ENCODE measurements around the gene GLIPR1L2.
"Not testable (repeated sequence)": the region's sequence is repeated elsewhere in the genome, so short reads cannot be mapped to it uniquely, and the experiment has no call there.

GLIPR1L2 gene

DNA sequence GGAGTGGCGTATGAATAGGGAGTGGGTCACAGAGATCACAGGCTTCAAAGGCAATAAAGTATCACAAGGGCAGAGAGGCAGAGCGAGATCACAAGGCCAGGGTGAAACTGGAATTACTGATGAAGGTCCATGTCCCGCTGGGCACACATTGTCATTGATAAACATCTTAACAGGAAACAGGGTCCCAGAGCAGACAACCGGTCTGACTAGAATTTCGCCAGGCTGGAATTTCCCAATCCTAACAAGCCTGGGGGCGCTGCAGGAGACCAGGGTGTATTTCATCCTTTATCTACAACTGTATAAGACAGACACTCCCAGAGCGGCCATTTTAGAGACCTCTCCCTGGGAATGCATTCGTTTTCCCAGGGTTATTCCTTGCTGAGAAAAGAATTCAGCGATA is 67.0 kb downstream of the GLIPR1L2 start:
- not testable (repeated sequence) for H3K36me3 Mint-ChIP-seq (ENCODE audit: insufficient read depth); H3K27me3 Mint-ChIP-seq; ATAC-seq (replicated peaks; ENCODE audit: extremely low read depth, poor library complexity, severe bottlenecking); H3K9me3 Mint-ChIP-seq; DNase-seq (ENCODE audit: low spot score in 2 of 2)
- H3K4me3 Mint-ChIP-seq = peak overlapping the region; percentile 47
- peaks cover 53% of the 10 kb centered on the region for H3K4me1 Mint-ChIP-seq
- H3K27ac Mint-ChIP-seq (ENCODE audit: low read depth) = peak overlapping the region; percentile 89

GRCh38 chr12:75459755-75460154 is 68.9 kb downstream of the GLIPR1L2 start:
- Mint-ChIP-seq H3K4me1 (peaks cover 53% of the 10 kb centered on the region), H3K27ac (ENCODE audit: low read depth) (peak overlapping the region; percentile 67), H3K36me3 (ENCODE audit: insufficient read depth) (no peaks in the 10 kb centered on the region), H3K4me3 (peak overlapping the region; percentile 6), H3K27me3 (no peaks in the 10 kb centered on the region), H3K9me3 (no peaks in the 10 kb centered on the region)
- no peak for DNase-seq (ENCODE audit: low spot score in 2 of 2)
- no peak for ATAC-seq (replicated peaks; ENCODE audit: extremely low read depth, poor library complexity, severe bottlenecking)

GRCh38 chr12:75460204-75460603 is 69.3 kb downstream of the GLIPR1L2 start:
- no peaks in the 10 kb centered on the region for H3K9me3 Mint-ChIP-seq
- no peak for ATAC-seq (replicated peaks; ENCODE audit: extremely low read depth, poor library complexity, severe bottlenecking)
- no peak for DNase-seq (ENCODE audit: low spot score in 2 of 2)
- H3K27me3 Mint-ChIP-seq = no peaks in the 10 kb centered on the region
- no peaks in the 10 kb centered on the region for H3K36me3 Mint-ChIP-seq (ENCODE audit: insufficient read depth)
- peak overlapping the region; percentile 6 for H3K4me3 Mint-ChIP-seq
- peak overlapping the region; percentile 67 for H3K27ac Mint-ChIP-seq (ENCODE audit: low read depth)
- H3K4me1 Mint-ChIP-seq = peaks cover 49% of the 10 kb centered on the region

GRCh38 chr12:75471902-75472890 is 81.3 kb downstream of the GLIPR1L2 start:
- no peak for ATAC-seq (replicated peaks; ENCODE audit: extremely low read depth, poor library complexity, severe bottlenecking)
- no peaks in the 10 kb centered on the region for H3K27me3 Mint-ChIP-seq
- H3K9me3 Mint-ChIP-seq = no peaks in the 10 kb centered on the region
- H3K4me3 Mint-ChIP-seq = no peak overlapping the region
- H3K4me1 Mint-ChIP-seq = no peaks in the 10 kb centered on the region
- H3K36me3 Mint-ChIP-seq (ENCODE audit: insufficient read depth) = no peaks in the 10 kb centered on the region
- H3K27ac Mint-ChIP-seq (ENCODE audit: low read depth) = no peak overlapping the region
- DNase-seq (ENCODE audit: low spot score in 2 of 2) = no peak

- no peak for ATAC-seq (replicated peaks; ENCODE audit: extremely low read depth, poor library complexity, severe bottlenecking)
- Mint-ChIP-seq H3K9me3 (no peaks in the 10 kb centered on the region), H3K4me3 (no peak overlapping the region), H3K36me3 (ENCODE audit: insufficient read depth) (peaks cover 2% of the 10 kb centered on the region), H3K27me3 (no peaks in the 10 kb centered on the region), H3K27ac (ENCODE audit: low read depth) (no peak overlapping the region), H3K4me1 (peaks cover 8% of the 10 kb centered on the region)
- no peak for DNase-seq (ENCODE audit: low spot score in 2 of 2)
These were observed 83.2 kb downstream of the GLIPR1L2 start for GRCh38 chr12:75474116-75474515.

GRCh38 chr12:75476071-75476470 is 85.2 kb downstream of the GLIPR1L2 start:
- DNase-seq (ENCODE audit: low spot score in 2 of 2) = no peak
- no peak for ATAC-seq (replicated peaks; ENCODE audit: extremely low read depth, poor library complexity, severe bottlenecking)

DNA sequence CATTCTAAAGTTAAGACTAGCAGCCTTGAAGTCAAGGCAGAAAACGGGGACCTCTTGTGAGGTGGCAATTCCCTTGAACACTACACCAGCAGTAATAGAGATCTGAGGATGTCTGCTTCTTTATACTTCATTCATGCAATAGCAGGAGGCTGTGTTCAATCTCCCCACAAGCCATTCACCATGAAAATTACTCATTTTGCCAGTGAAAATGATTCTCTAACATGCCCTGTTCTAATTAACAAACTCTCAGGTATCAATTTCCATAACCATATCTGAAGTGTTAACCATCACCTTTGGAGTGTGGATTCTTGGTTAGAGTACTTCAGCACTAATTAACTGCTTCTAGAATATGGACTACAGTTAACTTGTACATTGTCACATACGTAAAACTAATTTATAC is 86.2 kb downstream of the GLIPR1L2 start:
- no peak overlapping the region for H3K27ac Mint-ChIP-seq (ENCODE audit: low read depth)
- no peaks in the 10 kb centered on the region for H3K9me3 Mint-ChIP-seq
- H3K4me1 Mint-ChIP-seq = peaks cover 32% of the 10 kb centered on the region
- H3K27me3 Mint-ChIP-seq = no peaks in the 10 kb centered on the region
- H3K4me3 Mint-ChIP-seq = no peak overlapping the region
- peaks cover 23% of the 10 kb centered on the region for H3K36me3 Mint-ChIP-seq (ENCODE audit: insufficient read depth)
- ATAC-seq (replicated peaks; ENCODE audit: extremely low read depth, poor library complexity, severe bottlenecking) = no peak
- no peak for DNase-seq (ENCODE audit: low spot score in 2 of 2)

More at GRCh38 chr12:75476071-75476470, 85.2 kb downstream of the GLIPR1L2 start:
- Mint-ChIP-seq H3K4me1 (peaks cover 21% of the 10 kb centered on the region), H3K27ac (ENCODE audit: low read depth) (no peak overlapping the region), H3K27me3 (no peaks in the 10 kb centered on the region), H3K4me3 (no peak overlapping the region), H3K9me3 (no peaks in the 10 kb centered on the region), H3K36me3 (ENCODE audit: insufficient read depth) (peaks cover 15% of the 10 kb centered on the region)

GRCh38 chr12:75478116-75478794 is 87.4 kb downstream of the GLIPR1L2 start:
- peak overlapping the region; percentile 95 for H3K27ac Mint-ChIP-seq (ENCODE audit: low read depth)
- H3K36me3 Mint-ChIP-seq (ENCODE audit: insufficient read depth) = peaks cover 29% of the 10 kb centered on the region
- DNase-seq (ENCODE audit: low spot score in 2 of 2) (no peak), ATAC-seq (replicated peaks; ENCODE audit: extremely low read depth, poor library complexity, severe bottlenecking) (peak; percentile 21)
- H3K4me1 Mint-ChIP-seq = peaks cover 43% of the 10 kb centered on the region
- no peaks in the 10 kb centered on the region for H3K9me3 Mint-ChIP-seq
- no peaks in the 10 kb centered on the region for H3K27me3 Mint-ChIP-seq
- H3K4me3 Mint-ChIP-seq = peak overlapping the region; percentile 8

- DNase-seq (ENCODE audit: low spot score in 2 of 2) = no peak
These were observed 89.1 kb downstream of the GLIPR1L2 start for GRCh38 chr12:75479963-75480461.

GRCh38 chr12:75480469-75480949 is 89.6 kb downstream of the GLIPR1L2 start, which contains the start of gene GLIPR1:
TSS of gene GLIPR1 (plus strand) at chr12:75480755. CDS start at chr12:75480881, 126 bp downstream.
- Mint-ChIP-seq H3K36me3 (ENCODE audit: insufficient read depth) (peaks cover 43% of the 10 kb centered on the region), H3K27ac (ENCODE audit: low read depth) (peak within 1 kb of the TSS; percentile 95), H3K9me3 (no peaks in the 10 kb centered on the region), H3K4me1 (peaks cover 63% of the 10 kb centered on the region), H3K27me3 (no peaks in the 10 kb centered on the region), H3K4me3 (peak within 1 kb of the TSS; percentile 72)
- peak; percentile 83 for ATAC-seq (replicated peaks; ENCODE audit: extremely low read depth, poor library complexity, severe bottlenecking)
- DNase-seq (ENCODE audit: low spot score in 2 of 2) = peak; percentile 52 to 71

More at GRCh38 chr12:75479963-75480461, 89.1 kb downstream of the GLIPR1L2 start:
- peak; percentile 55 for ATAC-seq (replicated peaks; ENCODE audit: extremely low read depth, poor library complexity, severe bottlenecking)
- no peaks in the 10 kb centered on the region for H3K9me3 Mint-ChIP-seq
- peak overlapping the region; percentile 72 for H3K4me3 Mint-ChIP-seq
- peak overlapping the region; percentile 95 for H3K27ac Mint-ChIP-seq (ENCODE audit: low read depth)
- H3K36me3 Mint-ChIP-seq (ENCODE audit: insufficient read depth) = peaks cover 41% of the 10 kb centered on the region
- H3K4me1 Mint-ChIP-seq = peaks cover 60% of the 10 kb centered on the region
- H3K27me3 Mint-ChIP-seq = no peaks in the 10 kb centered on the region

DNA sequence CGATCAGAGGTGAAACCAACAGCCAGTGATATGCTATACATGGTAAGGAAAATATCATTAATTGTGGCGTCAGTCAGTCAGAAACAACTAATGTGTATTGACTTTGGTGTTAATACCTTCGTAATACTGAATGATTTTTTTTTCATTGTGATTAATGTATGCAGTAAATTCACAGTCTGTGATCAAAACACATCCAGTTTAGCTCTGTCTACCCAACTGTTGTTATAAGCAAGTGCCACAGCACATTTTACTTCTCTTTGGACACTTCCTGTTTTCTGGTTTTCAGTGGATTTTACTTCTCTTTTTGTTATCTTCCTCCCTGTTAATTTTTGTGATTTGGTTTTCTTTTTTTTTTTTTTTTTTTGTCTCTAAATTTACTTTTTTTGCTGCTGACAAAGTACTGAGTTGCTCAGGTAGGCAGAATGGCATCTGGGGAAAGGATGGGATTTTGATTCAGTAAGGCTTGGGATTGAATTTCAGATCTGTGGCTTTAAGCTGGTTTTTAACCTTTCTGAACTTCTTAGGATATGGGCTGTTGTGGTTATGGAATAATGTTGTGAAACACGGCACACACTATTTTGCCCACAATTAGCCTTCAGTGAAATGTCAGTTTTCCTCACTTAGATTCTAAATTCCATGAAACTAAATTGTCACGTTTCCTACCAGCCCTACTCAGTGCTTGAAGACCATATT is 90.3 kb downstream of the GLIPR1L2 start:
- Mint-ChIP-seq H3K36me3 (ENCODE audit: insufficient read depth) (peaks cover 46% of the 10 kb centered on the region), H3K4me3 (peak overlapping the region; percentile 72), H3K4me1 (peaks cover 63% of the 10 kb centered on the region), H3K27ac (ENCODE audit: low read depth) (peak overlapping the region; percentile 95), H3K27me3 (no peaks in the 10 kb centered on the region), H3K9me3 (no peaks in the 10 kb centered on the region)
- no peak for DNase-seq (ENCODE audit: low spot score in 2 of 2)
- ATAC-seq (replicated peaks; ENCODE audit: extremely low read depth, poor library complexity, severe bottlenecking) = peak; percentile 9

DNA sequence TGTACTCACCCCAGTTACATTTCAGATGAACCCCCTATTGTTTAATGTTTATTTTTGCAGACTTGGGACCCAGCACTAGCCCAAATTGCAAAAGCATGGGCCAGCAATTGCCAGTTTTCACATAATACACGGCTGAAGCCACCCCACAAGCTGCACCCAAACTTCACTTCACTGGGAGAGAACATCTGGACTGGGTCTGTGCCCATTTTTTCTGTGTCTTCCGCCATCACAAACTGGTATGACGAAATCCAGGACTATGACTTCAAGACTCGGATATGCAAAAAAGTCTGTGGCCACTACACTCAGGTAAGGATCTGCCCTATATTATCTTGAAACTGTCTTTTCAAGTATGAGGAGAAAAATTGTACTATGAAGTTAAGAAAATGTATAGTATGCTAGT is 90.9 kb downstream of the GLIPR1L2 start:
- Mint-ChIP-seq H3K9me3 (no peaks in the 10 kb centered on the region), H3K4me3 (peak overlapping the region; percentile 72), H3K27ac (ENCODE audit: low read depth) (peak overlapping the region; percentile 95), H3K36me3 (ENCODE audit: insufficient read depth) (peaks cover 50% of the 10 kb centered on the region), H3K27me3 (no peaks in the 10 kb centered on the region), H3K4me1 (peaks cover 65% of the 10 kb centered on the region)
- DNase-seq (ENCODE audit: low spot score in 2 of 2) (no peak), ATAC-seq (replicated peaks; ENCODE audit: extremely low read depth, poor library complexity, severe bottlenecking) (no peak)
